DOHH2 (cell line): Measurements from ENCODE around the gene ILK.

Source experiments
- H3F3A ChIP-seq: fragments of 200-600 bp; sonication (generic), shearing (Covaris generic); 2 replicates; pipeline ENCODE4 v1.6.0; 2016; ENCODE audit warnings: antibody characterized with exemption, mild to moderate bottlenecking; ENCODE audit not compliant: control insufficient read depth, insufficient read depth
- H3K27ac ChIP-seq: fragments of 200-600 bp; sonication (generic); 2 replicates; pipeline ENCODE4 v1.5.1; 2014; ENCODE audit warnings: low read depth, mild to moderate bottlenecking, low read length, moderate library complexity
- H3K27me3 ChIP-seq: fragments of 200-600 bp; sonication (generic); 2 replicates; pipeline ENCODE4 v1.6.1; 2014; ENCODE audit warnings: mild to moderate bottlenecking, low read length, mixed read lengths; ENCODE audit not compliant: control insufficient read depth
- H3K36me3 ChIP-seq: fragments of 200-600 bp; sonication (generic); 2 replicates; pipeline ENCODE4 v1.6.1; 2014; ENCODE audit warnings: mild to moderate bottlenecking, low read length, moderate library complexity, mixed read lengths; ENCODE audit not compliant: control insufficient read depth
- H3K4me1 ChIP-seq: fragments of 200-600 bp; sonication (generic); 2 replicates; pipeline ENCODE4 v1.6.1; 2014; ENCODE audit warnings: mild to moderate bottlenecking, low read length, mixed read lengths; ENCODE audit not compliant: control insufficient read depth
- H3K4me2 ChIP-seq: fragments of 200-600 bp; sonication (generic); 2 replicates; pipeline ENCODE4 v1.6.0; 2014; ENCODE audit warnings: mild to moderate bottlenecking, low read length, moderate library complexity
- H3K4me3 ChIP-seq: fragments of 200-600 bp; sonication (generic); 2 replicates; pipeline ENCODE4 v1.5.1; 2014; ENCODE audit warnings: mild to moderate bottlenecking, low read length, mixed read lengths
- H3K79me2 ChIP-seq: fragments of 200-600 bp; sonication (generic); 2 replicates; pipeline ENCODE4 v1.6.1; 2014; ENCODE audit warnings: mild to moderate bottlenecking, low read length, mixed read lengths; ENCODE audit not compliant: control insufficient read depth
- H3K9me2 ChIP-seq: fragments of 200-600 bp; sonication (generic); replicated peaks from 2 replicates; pipeline ENCODE4 v1.6.1; 2014; ENCODE audit warnings: mild to moderate bottlenecking, low read length, mixed read lengths; ENCODE audit not compliant: control insufficient read depth
- H3K9me3 ChIP-seq: fragments of 200-600 bp; sonication (generic); 2 replicates; pipeline ENCODE4 v1.6.1; 2014; ENCODE audit warnings: antibody characterized with exemption, low read length, mixed read lengths; ENCODE audit not compliant: control insufficient read depth, insufficient read depth
- H4K20me1 ChIP-seq: fragments of 200-600 bp; sonication (generic); 2 replicates; pipeline ENCODE4 v1.6.0; 2014; ENCODE audit warnings: low read depth, mild to moderate bottlenecking, antibody characterized with exemption, low read length, moderate library complexity; ENCODE audit not compliant: control insufficient read depth, insufficient read depth
- EZH2phosphoT487 ChIP-seq: fragments of 200-600 bp; sonication (generic); IDR thresholded peaks from 2 replicates; pipeline ENCODE4 v1.6.1; 2017; ENCODE audit warnings: borderline replicate concordance, mild to moderate bottlenecking, antibody characterized with exemption, low read length, moderate library complexity, mixed read lengths
- TF ChIP-seq, protein P1 (sequence below): fragments of 200-600 bp; sonication (generic); IDR thresholded peaks from one replicate; pipeline ENCODE4 v1.5.1; 2014; ENCODE audit warnings: antibody characterized with exemption, mild to moderate bottlenecking, low read depth, low read length; ENCODE audit not compliant: poor library complexity, severe bottlenecking

The ILK gene

GRCh38 chr11:6648501-6648900 is 44.9 kb downstream of the ILK start:
- Histone ChIP-seq H3K4me2 (no peak overlapping the region), H3K4me1 (peaks cover 20% of the 10 kb centered on the region), H3K36me3 (no peaks in the 10 kb centered on the region)

GRCh38 chr11:6650104-6650503 is 46.5 kb downstream of the ILK start:
- Histone ChIP-seq H3K4me1 (peaks cover 20% of the 10 kb centered on the region), H3K36me3 (no peaks in the 10 kb centered on the region), H3K4me3 (no peak overlapping the region), H3K27ac (no peak overlapping the region), H3K9me2 (no peaks in the 10 kb centered on the region), H3K27me3 (peaks cover 19% of the 10 kb centered on the region), H3K79me2 (no peaks in the 10 kb centered on the region), H3K4me2 (no peak overlapping the region), H3F3A (no peaks in the 10 kb centered on the region), H4K20me1 (no peaks in the 10 kb centered on the region), H3K9me3 (no peaks in the 10 kb centered on the region)
- TF ChIP-seq, protein P1, sequence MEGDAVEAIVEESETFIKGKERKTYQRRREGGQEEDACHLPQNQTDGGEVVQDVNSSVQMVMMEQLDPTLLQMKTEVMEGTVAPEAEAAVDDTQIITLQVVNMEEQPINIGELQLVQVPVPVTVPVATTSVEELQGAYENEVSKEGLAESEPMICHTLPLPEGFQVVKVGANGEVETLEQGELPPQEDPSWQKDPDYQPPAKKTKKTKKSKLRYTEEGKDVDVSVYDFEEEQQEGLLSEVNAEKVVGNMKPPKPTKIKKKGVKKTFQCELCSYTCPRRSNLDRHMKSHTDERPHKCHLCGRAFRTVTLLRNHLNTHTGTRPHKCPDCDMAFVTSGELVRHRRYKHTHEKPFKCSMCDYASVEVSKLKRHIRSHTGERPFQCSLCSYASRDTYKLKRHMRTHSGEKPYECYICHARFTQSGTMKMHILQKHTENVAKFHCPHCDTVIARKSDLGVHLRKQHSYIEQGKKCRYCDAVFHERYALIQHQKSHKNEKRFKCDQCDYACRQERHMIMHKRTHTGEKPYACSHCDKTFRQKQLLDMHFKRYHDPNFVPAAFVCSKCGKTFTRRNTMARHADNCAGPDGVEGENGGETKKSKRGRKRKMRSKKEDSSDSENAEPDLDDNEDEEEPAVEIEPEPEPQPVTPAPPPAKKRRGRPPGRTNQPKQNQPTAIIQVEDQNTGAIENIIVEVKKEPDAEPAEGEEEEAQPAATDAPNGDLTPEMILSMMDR, result no peak
- TF ChIP-seq EZH2phosphoT487, result no peak

More at GRCh38 chr11:6648501-6648900, 44.9 kb downstream of the ILK start:
- no peaks in the 10 kb centered on the region for H3K9me3 ChIP-seq
- TF ChIP-seq EZH2phosphoT487, result no peak
- TF ChIP-seq, protein P1, result no peak
- H3F3A ChIP-seq, result no peaks in the 10 kb centered on the region
- peaks cover 19% of the 10 kb centered on the region for H3K27me3 ChIP-seq
- no peaks in the 10 kb centered on the region for H3K79me2 ChIP-seq
- H4K20me1 ChIP-seq, result no peaks in the 10 kb centered on the region
- no peaks in the 10 kb centered on the region for H3K9me2 ChIP-seq
- no peak overlapping the region for H3K27ac ChIP-seq
- no peak overlapping the region for H3K4me3 ChIP-seq

GRCh38 chr11:6650980-6651379 is 47.4 kb downstream of the ILK start:
- Histone ChIP-seq H4K20me1 (no peaks in the 10 kb centered on the region), H3K79me2 (no peaks in the 10 kb centered on the region), H3K4me2 (no peak overlapping the region), H3K36me3 (no peaks in the 10 kb centered on the region), H3K9me3 (no peaks in the 10 kb centered on the region), H3F3A (no peaks in the 10 kb centered on the region), H3K9me2 (no peaks in the 10 kb centered on the region), H3K4me3 (no peak overlapping the region), H3K4me1 (peaks cover 16% of the 10 kb centered on the region), H3K27ac (no peak overlapping the region), H3K27me3 (peaks cover 19% of the 10 kb centered on the region)
- TF ChIP-seq, protein P1, result no peak
- TF ChIP-seq EZH2phosphoT487, result no peak
